Adrenal gland (tissue), 5 donors: Measurements from ENCODE around the gene TLR8.

Experiments
- CTCF ChIP-seq, 6 experiments: fragments of 450-650 bp in 4 of 6; fragments of 200-600 bp in 2 of 6; sonication (generic) in 1 of 6; IDR thresholded peaks; 1 replicate in 5 of 6; 2 replicates in 1 of 6; pipeline versions ENCODE4 v1.5.1 to v1.8.0; 2016 to 2021; ENCODE audit warnings: antibody characterized with exemption in 6 of 6, mild to moderate bottlenecking in 2 of 6, moderate library complexity in 1 of 6
- POLR2A ChIP-seq, 2 donors: fragments of 450-650 bp; IDR thresholded peaks; one replicate each; pipeline ENCODE4 v1.6.1; 2017; ENCODE audit warnings: antibody characterized with exemption in 2 of 2, mild to moderate bottlenecking in 2 of 2, moderate library complexity in 1 of 2
- donor health status: DM: no; HTN: no; CAD: no.

GRCh38 chrX:12878536-12878935 is 27.9 kb upstream of the TLR8 start:
- no peak for TF ChIP-seq CTCF (IDR thresholded peaks at IDR 0.05)
- no peak for TF ChIP-seq POLR2A (IDR thresholded peaks at IDR 0.05)
